GM21381 (cell line): Measurements from ENCODE around the gene LLGL1.

Experiments used
- ATAC-seq: cut with Tn5 transposase; IDR thresholded peaks from one replicate; pipeline ENCODE4 v1.9.1; 2021; ENCODE audit warnings: mild to moderate bottlenecking, moderate library complexity; ENCODE audit not compliant: unreplicated experiment

The LLGL1 gene

DNA sequence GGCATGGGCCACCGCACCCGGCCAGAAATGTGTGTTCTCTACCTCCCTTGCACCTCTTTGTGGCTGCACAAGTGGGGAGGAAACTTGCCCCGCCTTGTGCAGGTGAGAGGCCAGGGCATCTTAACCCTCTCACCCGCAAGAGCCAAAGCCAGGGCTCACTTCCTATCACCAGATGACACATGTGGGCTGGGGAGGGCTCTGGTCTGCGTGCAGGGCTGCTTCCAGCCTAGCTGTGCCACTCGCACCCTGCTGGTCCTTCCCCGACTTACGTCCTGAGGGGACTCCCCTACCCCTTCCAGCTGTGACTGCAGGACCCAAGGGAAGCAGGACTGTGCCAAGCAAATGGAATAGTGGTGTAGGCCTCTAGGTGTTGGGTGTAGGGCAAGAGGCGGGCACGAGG, 41.9 kb downstream of the LLGL1 start:
- no peak for ATAC-seq

- no peak for ATAC-seq
These were observed 42.7 kb downstream of the LLGL1 start for GRCh38 chr17:18267927-18268711.

- ATAC-seq: no peak
These were observed 44.9 kb downstream of the LLGL1 start for GRCh38 chr17:18270046-18270931.

- ATAC-seq: no peak
These were observed 51.6 kb downstream of the LLGL1 start for GRCh38 chr17:18277076-18277475.

DNA sequence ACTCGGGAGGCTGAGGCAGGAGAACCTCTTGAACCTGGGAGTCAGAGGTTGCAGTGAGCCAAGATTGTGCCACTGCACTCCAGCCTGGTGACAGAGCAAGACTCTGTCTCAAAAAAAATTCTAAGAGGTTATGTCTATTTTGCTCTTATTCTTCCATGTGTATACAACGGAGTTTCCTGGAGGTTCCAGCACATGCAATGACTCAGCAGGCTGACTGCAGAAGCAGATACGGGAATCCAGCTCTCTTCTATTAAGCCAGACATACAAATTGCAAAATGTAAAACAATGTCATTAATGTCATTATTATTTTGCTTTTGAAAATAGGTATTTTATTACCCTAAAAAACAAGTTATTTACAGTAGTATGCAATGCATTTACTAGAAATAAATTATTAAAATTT, 53.4 kb downstream of the LLGL1 start:
- no peak for ATAC-seq

GRCh38 chr17:18280249-18280648, 54.8 kb downstream of the LLGL1 start:
- ATAC-seq: no peak

DNA sequence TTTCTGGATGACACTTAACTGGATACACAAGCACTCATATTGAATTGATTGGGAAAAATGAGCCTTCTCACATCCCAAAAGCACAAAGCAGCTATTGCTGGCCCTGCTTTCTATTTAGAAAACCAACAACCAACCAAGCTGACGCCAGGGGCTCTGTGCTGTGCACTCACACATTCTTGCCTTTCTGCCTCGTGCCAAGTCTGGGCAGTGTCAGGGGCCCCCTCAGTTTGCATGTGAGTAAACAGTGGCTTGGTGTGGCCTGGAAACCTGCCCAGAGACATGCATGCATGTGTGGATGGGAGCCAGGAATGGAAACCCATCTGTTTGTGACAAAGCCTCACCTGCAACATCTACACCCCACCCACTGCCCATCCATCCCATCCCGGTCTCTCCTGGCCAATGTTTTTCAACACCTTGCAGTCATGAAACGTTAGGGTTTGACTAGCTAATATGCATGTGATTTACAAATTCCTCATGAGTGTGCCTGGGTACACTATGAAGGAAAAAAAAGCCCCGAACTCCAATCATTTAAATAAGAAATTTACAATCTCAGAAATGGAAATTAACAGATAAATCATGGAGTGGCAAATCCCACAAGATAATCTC, 55.4 kb downstream of the LLGL1 start:
- no peak for ATAC-seq

GRCh38 chr17:18281788-18282187, 56.4 kb downstream of the LLGL1 start:
- no peak for ATAC-seq

DNA sequence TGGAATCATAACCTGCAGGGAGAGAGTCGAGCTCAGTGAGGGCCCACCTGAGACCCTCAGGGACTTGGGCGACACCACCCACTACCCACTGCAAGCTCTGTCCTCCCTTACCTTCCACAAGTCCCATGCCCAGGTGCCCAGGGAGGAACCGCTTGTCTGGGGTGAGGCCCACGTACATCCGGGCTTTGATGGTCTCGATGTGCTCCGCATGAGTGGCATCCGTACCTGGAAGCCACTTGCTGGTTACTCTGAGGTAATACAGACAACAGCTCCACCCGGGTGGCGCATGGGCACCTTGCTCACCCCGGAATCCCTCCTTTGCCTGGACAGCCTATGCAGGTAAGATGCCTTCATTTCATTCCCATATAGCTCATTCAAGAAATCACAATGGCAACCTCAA, 59.9 kb downstream of the LLGL1 start:
- no peak for ATAC-seq

DNA sequence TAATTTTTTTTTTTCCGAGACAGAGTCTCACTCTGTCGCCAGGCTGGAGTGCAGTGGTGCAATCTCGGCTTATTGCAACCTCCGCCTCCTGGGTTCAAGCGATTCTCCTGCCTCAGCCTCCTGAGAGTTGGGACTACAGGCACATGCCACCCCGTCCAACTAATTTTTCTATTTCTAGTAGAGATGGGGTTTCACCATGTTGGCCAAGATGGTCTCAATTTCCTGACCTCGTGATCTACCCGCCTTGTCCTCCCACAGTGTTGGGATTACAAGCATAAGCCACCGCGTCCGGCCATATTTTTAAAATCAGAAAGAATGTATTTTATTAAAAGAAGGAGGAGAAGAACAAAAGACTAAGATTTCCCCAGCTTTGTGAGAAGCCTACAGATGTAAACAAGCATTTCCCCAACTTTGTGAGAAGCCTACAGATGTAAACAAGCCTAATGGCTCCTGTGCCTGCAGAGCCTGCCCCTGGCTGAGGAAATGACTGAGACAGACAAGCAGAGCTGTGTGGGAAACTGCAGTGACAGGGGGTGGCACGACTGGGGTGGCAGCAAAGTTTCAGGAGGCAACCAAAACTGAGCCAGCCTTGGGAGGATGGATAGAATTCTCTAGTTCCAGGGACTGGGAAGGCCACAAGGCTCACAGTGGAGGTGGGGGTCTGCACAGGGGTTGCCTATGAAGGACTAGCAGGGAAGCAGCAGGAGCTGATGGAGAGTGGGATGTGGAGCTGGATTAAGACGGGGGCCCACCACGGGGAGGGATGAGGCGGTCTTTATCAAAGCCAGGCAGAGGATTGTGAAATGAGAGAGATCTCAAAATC, 66.5 kb downstream of the LLGL1 start:
- no peak for ATAC-seq
